HG03521 (cell line): ENCODE measurements around the gene OR7A10.
"Not testable (repeated sequence)": the region's sequence is repeated elsewhere in the genome, so short reads cannot be mapped to it uniquely, and the experiment has no call there.

ENCODE experiments used
- ATAC-seq: cut with Tn5 transposase; IDR thresholded peaks from one replicate; pipeline ENCODE4 v1.9.1; 2021; ENCODE audit warnings: mild to moderate bottlenecking, moderate library complexity; ENCODE audit not compliant: unreplicated experiment

The OR7A10 gene

GRCh38 chr19:14796021-14796420 lies 52.7 kb downstream of the OR7A10 start:
- ATAC-seq, result no peak

GRCh38 chr19:14795078-14795721 lies 53.5 kb downstream of the OR7A10 start:
- no peak for ATAC-seq

GRCh38 chr19:14792250-14792649 lies 56.5 kb downstream of the OR7A10 start:
- ATAC-seq, result not testable (repeated sequence)
